ENCODE results near the gene SMNDC1.
"Not testable (repeated sequence)": the region's sequence is repeated elsewhere in the genome, so short reads cannot be mapped to it uniquely, and the experiment has no call there.

Gene SMNDC1

GRCh38 chr10:110304780-110305421 lies at the start of gene SMNDC1:
Gene SMNDC1, minus strand, starts transcription at chr10:110304920. Its CDS starts 1,333 bp downstream, at chr10:110303587.
- DNase-seq = peak; percentile 96

DNA sequence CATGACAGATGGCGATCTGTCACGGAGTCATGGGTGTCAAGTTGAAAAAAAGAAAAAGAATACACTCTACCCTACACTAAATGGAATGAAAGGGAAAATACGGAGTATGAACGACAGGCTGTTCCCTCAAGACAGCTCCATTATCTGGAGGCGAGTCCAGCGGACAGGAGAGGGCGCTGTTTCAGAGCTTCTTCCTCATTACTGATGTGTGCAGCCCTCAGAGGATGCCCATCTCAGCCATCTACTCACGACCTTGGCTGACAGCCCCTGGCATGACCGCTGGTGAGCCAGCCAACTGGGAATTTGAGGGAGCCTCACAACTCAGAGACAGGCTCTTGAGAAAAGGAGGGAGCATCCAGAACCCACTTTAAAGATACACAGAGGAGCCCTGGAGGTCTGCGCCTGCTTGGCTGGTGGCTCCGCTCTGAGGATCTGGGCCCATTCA lies 49.6 kb upstream of the SMNDC1 start:
- peak; percentile 82 for DNase-seq

- peak; percentile 45 for DNase-seq
These were observed 48.8 kb upstream of the SMNDC1 start for GRCh38 chr10:110353244-110354119.

DNA sequence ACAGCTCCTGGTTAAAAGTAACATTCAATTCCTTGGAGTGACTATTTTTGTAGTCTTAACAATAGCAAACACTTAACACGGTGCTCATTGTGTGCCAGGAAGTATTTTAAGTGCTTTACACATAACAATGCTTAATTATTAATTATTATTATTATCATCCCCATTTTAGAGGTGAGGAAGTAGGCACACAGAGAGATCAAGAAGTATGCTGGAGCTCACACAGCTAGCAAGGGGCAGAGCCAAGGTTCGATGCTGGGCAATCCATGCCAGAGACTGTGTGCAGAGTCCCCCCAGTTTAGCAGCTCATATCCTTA lies 48.2 kb upstream of the SMNDC1 start:
- no peak for DNase-seq

- DNase-seq = no peak
These were observed 46.1 kb upstream of the SMNDC1 start for GRCh38 chr10:110350812-110351211.

DNA sequence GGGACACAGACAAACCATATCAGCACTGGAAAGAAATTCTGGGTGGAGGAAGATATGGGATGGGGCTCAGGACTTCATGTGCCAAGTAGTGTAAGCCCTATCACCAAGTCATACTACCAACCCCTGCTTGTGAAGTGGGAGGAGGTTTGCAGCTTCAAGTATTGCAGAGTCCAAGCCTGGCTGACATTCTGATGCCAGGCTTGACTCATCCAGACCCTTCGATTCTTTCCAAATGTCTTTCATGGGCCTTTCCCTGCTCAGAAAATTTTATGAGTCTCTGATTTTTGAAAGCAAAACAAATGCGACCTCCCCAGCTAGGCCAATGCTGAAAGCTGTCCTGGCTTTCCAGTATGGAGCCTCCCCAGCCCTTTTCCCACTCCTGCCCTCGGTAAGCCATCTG lies 45.1 kb upstream of the SMNDC1 start:
- DNase-seq = no peak

- DNase-seq = no peak
These were observed 44.7 kb upstream of the SMNDC1 start for GRCh38 chr10:110349386-110349785.

DNA sequence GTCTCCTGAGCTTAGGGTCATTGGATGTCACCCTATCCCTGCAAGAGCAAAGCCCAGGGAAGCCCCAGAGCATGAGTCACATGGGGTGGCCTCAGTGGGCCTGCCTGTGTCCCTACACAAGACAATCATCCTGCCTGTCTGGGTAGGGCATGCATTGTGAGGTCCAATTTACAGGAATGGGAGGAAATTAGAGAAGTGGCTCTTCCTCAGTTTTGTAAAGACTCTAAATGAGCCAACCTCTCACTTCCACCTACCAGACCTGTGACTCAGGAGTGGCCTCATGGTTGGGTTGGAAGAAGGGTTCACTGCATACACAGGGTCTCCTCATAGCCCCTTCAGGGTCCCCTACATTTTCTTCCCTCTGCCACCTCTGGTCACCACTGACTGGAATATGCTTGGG lies 43.6 kb upstream of the SMNDC1 start:
- DNase-seq = no peak

- DNase-seq = no peak
These were observed 42.2 kb upstream of the SMNDC1 start for GRCh38 chr10:110346914-110347313.

DNA sequence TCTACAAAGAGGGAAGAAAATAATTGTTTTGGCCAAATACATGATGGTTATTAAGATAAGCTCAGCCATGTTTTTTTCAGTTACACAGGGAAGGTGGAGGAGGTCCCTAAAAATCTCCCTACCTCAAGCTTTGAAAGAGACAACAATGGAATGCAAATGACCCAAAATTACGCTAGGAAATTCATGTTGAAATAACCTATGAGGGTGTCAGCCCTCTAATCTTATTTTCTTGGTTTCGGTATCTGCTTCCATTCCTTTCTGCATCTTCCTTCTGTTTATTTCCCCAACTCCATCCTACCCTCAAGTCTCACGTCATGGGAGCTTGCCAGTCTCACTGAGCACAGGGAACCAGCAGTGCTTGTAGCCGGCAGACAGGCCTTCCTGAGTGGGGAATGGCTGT lies 40.6 kb upstream of the SMNDC1 start:
- DNase-seq = no peak

DNA sequence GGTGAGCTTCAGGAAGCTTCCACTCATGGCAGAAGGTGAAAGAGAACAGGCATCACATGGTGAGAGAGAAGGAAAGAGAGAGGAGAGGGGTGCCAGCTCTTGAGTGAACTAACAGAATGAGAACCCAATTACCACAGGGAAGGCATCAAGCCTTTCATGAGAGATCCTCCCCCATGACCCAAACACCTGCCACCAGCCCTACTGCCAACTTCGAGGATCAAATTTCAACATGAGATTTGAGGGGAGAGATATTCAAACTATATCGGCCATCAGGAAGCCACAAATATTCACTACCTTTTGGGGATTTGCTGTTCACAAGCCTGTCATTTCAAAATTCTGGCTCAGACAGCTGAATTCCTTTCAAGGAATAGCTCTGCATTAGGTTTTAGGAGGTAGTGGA lies 39.9 kb upstream of the SMNDC1 start:
- no peak for DNase-seq

GRCh38 chr10:110343947-110344346 lies 39.2 kb upstream of the SMNDC1 start:
- DNase-seq = no peak

DNA sequence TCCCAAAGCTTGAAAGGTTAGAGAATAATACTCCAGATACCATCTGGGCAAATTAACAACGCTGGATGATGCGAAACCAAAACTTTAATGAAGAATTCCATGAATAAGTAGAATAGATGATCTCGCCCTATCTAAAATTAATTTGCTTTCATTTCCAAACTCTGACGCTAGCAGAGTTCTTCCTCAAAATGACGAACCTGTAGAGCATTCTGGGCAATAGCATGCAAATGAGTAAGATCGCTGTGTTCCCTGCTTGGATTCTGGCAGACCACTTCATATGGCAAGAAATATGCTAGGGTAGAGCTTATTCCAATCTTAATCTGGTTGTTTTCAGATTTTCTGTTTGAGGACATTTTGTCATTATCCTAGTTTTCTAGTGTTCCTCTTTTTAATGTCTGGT lies 36.1 kb upstream of the SMNDC1 start:
- DNase-seq = no peak

DNA sequence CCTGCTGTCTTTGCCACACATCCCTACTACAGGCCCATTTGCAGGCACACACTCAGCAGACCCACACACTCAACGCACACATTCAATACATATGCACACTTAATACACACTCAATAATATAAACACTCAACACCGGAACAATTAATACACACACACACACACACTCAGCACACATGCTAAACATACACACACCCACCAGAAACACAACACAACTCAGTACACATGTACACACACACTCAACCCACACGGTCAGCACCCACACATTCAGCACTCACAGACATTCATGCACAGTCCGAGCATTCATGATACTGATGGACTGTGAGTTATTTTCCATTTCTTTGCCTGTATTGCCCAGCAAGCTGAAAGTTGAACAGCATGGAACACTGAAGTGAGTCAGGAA lies 35.4 kb upstream of the SMNDC1 start:
- DNase-seq = no peak

DNA sequence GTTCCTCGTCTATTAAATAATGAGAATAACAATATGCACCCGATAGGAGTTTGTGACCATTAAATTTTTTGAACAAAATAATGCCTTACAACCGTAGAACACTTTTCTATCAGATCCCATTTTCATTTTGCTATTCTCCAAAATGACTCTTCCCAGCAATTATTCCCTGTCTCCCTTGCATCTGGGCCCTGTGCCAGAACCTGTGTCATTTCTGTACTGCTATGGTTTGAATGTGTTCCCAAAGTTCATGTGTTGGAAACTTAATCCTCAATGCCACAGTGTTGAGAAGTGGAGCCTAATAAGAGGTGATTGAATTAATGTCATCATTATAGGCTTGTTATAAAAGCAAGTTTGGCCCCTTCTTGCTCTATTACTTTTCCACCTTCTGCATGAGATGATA lies 33.2 kb upstream of the SMNDC1 start:
- no peak for DNase-seq

DNA sequence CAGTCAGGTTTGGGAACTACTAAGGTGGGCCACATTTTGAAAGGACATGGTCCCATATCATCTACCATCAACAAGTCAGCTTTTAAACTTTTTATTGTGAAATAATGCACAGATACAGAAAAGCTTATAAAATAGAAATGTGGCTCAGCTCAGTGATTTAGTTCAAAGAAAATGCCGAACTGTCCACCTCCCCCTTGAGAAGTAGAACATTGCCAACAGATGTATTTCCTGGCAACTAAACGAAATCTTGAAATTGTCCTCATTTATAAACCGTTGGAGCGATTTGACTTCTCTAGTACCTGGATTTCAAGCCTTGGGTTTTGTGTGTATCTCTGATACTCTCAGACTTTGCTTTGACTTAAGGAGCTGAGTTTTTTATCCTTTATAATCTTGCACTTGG lies 32.7 kb upstream of the SMNDC1 start:
- no peak for DNase-seq

GRCh38 chr10:110336111-110336721 lies 31.5 kb upstream of the SMNDC1 start:
- no peak for DNase-seq

- no peak for DNase-seq
These were observed 30.8 kb upstream of the SMNDC1 start for GRCh38 chr10:110335314-110336064.

DNA sequence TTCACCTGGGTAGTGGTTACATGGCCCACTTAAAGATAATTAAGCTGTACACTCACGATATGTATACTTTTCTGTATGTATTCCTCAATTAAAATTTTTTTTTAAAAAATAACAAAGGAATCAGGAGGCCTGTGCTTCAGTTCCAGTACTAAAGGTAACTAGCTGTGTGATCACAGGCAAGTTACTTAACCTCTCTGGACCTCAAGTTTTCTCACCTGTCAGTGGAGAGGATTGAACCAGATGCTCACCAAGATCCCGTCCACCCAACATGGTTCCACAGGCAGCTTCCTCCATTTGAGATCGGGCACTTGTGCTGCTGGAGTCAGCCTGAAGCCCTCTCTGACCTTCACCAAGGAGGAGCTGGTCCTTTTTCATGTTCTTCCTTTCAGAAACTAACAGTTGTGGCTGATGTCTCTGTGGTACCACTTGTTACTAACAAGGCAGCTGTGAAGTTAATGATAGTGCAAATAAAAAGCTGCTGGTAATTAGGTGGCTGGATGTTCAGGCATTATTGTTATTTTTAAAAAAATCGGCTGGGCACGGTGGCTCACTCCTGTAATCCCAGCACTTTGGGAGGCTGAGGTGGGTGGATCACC lies 29.4 kb upstream of the SMNDC1 start:
- DNase-seq = no peak

- DNase-seq = not testable (repeated sequence)
These were observed 26.6 kb upstream of the SMNDC1 start for GRCh38 chr10:110331226-110331795.

DNA sequence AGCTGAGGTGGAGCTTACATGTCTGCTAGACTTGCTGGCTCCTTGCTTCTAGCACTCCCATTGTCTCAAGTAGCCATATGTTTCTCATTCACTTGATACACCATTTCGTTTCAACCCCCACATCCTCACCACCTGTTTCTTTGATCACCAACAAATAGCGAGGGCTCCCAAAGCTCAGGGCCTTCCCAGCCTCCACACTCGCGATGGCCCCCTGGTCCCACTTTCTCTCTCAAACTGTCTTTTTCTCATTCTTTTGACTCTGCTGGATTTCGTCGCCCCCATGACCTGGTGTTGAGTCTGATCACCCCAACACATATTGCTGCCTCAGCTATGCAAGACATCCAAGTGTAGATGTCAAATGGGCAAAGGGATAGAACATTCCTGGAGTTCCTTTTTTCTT lies 26.0 kb upstream of the SMNDC1 start:
- DNase-seq = no peak

DNA sequence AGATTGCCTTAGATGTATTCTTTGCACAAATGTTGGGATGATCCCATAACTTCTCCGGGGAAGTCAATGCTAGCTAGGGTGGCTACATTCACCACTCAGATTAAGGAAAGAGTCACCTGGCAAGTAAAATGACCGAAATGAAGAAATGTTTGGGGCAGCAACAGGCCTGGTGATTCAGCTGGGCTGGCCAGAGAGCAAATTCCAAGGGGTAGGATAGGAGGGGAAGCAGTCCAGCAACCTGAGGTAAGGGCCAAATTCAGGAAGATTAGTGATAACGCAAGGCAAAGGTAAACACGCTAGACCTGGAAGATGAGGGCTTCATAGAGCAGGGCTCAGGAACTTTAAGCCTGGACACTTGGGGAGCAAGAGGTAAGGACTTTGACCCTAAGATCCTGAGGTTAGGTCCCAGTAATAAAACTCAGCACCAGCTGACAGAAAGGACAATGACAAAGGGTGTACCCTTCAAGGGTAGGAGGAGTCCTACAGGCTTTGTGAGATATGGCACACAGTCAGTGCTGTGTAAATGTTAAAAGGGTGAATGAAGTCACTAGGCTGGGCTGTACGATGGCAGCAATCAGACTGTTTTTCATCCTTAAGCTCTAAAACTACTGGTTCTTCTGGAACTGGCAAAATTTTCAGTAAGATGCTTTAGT lies 22.7 kb upstream of the SMNDC1 start:
- no peak for DNase-seq

Measured in stimulated activated CD4-positive, alpha-beta T cell treated with anti-CD3 and anti-CD28 coated beads, Interleukin-4, amount 100 ng/mL, for 1 hour (primary cell).